ENCODE results near the gene PSD2. TPM values are rescaled to one million over a fixed set of nuclear protein-coding genes. Genes with fewer than 3 reads are reported as not detected.

The PSD2 gene
- total RNA-seq, 2 experiments from 2014 or later: not detected

DNA sequence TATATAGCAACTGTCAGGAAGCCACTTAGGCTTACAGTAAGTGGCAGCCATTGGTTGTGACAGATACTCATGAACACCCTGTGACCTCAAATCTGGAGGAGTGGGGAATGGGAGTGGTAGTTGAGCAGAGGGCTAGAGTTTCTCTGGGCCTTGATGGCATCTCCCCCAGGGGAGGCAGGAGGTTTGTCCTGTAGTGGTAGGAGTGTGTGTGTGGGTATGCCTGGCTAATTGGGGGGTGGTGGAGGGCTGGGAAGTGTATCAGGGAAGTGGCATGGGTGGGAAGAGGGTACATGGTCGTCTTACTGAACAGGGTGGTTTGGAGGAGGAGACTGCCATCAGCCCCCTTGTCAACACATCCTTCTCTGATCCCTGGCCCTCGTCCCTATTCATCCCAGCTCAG lies 71.5 kb downstream of the PSD2 start:
- H3K36me3 Mint-ChIP-seq (ENCODE audit: low read depth): no peaks in the 10 kb centered on the region
- H3K27ac Mint-ChIP-seq: no peak overlapping the region
- CTCF ChIA-PET: interaction anchor here (0.7 to 1.8 kb wide), 2 partner anchors 9 to 92 kb away, joined by 3 to 7 read pairs; no protein-coding TSS in a partner anchor
- H3K4me1 Mint-ChIP-seq: no peaks in the 10 kb centered on the region
- no peaks in the 10 kb centered on the region for H3K9me3 Mint-ChIP-seq
- DNase-seq: no peak
- H3K27me3 Mint-ChIP-seq: peaks cover 13% of the 10 kb centered on the region
- no peak overlapping the region for H3K4me3 Mint-ChIP-seq
- POLR2A ChIA-PET: no interaction called here

- H3K27ac Mint-ChIP-seq: no peak overlapping the region
- H3K4me1 Mint-ChIP-seq: no peaks in the 10 kb centered on the region
- POLR2A ChIA-PET: interaction anchor here (0.6 kb wide), 1 partner anchor 37 kb away, joined by 3 read pairs; no protein-coding TSS in a partner anchor
- CTCF ChIA-PET: interaction anchor here (1.8 kb wide), 1 partner anchor 92 kb away, joined by 7 read pairs; no protein-coding TSS in a partner anchor
- H3K4me3 Mint-ChIP-seq: no peak overlapping the region
- H3K9me3 Mint-ChIP-seq: no peaks in the 10 kb centered on the region
- no peak for DNase-seq
- H3K27me3 Mint-ChIP-seq: peaks cover 13% of the 10 kb centered on the region
- H3K36me3 Mint-ChIP-seq (ENCODE audit: low read depth): no peaks in the 10 kb centered on the region
Observed at GRCh38 chr5:139867581-139867980, 72.0 kb downstream of the PSD2 start.

DNA sequence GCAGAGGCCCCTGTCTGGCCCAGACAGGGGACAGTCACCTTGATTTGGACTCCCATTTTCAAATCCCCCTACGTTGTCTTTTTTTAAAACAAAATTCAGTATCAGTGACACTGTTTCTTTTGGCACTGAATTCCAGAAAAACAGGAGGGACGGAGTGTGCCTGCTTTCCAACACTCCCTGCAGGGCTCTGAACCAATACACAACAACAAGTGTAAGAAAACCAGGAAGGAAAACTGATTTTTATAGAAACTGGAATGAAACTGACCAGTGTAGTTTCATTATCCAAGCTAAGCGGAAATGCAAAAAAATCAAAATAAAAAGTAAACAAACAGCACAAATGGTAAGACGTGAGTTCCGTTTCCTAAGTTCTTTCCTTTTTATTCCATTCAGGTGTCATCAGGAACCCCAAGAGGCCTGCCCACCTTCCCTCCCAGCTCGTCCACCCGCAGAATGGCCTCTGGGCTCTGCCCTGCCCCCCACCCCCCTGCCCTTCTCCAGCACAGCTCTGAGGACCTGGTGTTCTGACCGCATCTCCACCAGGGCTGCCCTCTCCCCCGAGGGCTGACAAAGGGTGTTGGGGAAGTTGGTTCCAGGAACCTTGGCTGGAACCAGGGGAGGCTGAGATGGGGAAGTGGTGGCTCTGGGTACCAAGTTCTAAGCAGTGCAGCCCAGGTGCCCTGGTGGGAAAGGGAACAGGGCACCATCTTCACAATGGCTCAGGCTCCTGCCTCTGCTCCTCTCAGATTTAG lies 73.6 kb downstream of the PSD2 start:
- DNase-seq: no peak
- H3K27me3 Mint-ChIP-seq: peaks cover 15% of the 10 kb centered on the region
- no peak overlapping the region for H3K27ac Mint-ChIP-seq
- no peaks in the 10 kb centered on the region for H3K4me1 Mint-ChIP-seq
- POLR2A ChIA-PET: no interaction called here
- no peaks in the 10 kb centered on the region for H3K36me3 Mint-ChIP-seq (ENCODE audit: low read depth)
- H3K9me3 Mint-ChIP-seq: no peaks in the 10 kb centered on the region
- CTCF ChIA-PET: no interaction called here
- no peak overlapping the region for H3K4me3 Mint-ChIP-seq

GRCh38 chr5:139870677-139871076 lies 75.1 kb downstream of the PSD2 start:
- H3K4me1 Mint-ChIP-seq: no peaks in the 10 kb centered on the region
- peaks cover 20% of the 10 kb centered on the region for H3K27me3 Mint-ChIP-seq
- ChIA-PET POLR2A (no interaction called here), CTCF (no interaction called here)
- H3K9me3 Mint-ChIP-seq: no peaks in the 10 kb centered on the region
- no peak for DNase-seq
- H3K4me3 Mint-ChIP-seq: no peak overlapping the region
- no peak overlapping the region for H3K27ac Mint-ChIP-seq
- no peaks in the 10 kb centered on the region for H3K36me3 Mint-ChIP-seq (ENCODE audit: low read depth)

DNA sequence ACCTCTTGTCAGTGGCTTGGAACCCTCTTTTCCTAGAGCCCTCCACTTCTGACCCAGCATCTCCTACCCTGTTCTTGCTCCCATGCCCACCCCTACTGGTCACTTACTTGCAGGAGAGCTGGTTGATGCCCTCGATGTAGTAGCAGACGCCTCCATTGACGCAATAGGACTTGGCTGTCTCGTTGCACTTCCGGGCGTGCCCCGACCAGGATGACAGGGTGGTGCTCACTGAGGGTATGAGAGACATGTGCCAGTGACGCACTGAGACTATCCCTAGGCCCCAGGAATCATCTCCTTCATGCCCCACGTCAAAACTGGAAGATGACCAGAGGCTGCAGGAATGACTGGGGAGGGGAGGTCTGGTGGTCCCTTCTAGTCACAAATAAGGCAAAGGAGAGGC lies 76.0 kb downstream of the PSD2 start:
- Mint-ChIP-seq H3K27ac (no peak overlapping the region), H3K36me3 (ENCODE audit: low read depth) (no peaks in the 10 kb centered on the region), H3K4me1 (peaks cover under 1% of the 10 kb centered on the region), H3K9me3 (no peaks in the 10 kb centered on the region), H3K4me3 (no peak overlapping the region), H3K27me3 (peaks cover 20% of the 10 kb centered on the region)
- ChIA-PET CTCF (interaction anchor here (1.1 kb wide), 1 partner anchor 84 kb away, joined by 3 read pairs; no protein-coding TSS in a partner anchor), POLR2A (no interaction called here)
- no peak for DNase-seq

DNA sequence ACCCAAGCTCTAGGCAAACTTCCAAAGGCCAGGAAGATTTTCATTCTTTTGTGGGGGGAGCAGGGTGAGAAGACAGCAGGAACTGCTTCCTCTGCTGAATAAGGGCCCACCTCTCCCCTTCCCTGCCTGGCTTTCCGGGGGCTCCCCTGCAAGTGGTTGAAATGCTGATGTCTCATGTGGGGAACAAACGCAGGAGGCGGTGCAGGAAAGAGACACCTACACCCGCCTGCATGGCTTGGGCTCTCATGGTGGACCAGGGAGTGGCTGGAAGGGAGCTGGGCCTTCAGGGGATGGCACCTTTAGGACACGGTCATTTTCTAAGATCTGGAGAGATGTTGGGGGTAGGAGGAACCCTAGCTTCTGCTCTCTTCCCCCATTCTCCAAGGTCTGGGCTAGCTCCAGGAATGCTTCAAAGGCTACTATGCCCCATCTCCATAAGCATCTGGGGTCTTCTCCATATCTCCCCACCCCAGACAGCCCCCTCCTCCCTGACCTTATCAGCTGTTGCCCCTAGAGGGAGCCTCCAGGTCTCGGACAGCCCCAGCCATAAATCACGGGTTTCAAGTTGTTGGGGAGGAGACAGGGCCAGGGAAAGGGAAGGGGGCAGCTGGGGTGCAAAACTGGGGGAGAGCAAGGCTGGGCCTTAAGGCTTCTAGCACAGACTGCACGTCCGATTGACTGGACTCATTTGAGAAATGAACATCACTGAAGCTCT lies 76.6 kb downstream of the PSD2 start:
- no peak overlapping the region for H3K4me3 Mint-ChIP-seq
- peaks cover 17% of the 10 kb centered on the region for H3K27me3 Mint-ChIP-seq
- no peaks in the 10 kb centered on the region for H3K36me3 Mint-ChIP-seq (ENCODE audit: low read depth)
- POLR2A ChIA-PET: no interaction called here
- H3K9me3 Mint-ChIP-seq: no peaks in the 10 kb centered on the region
- no peak for DNase-seq
- peaks cover 5% of the 10 kb centered on the region for H3K4me1 Mint-ChIP-seq
- no peak overlapping the region for H3K27ac Mint-ChIP-seq
- CTCF ChIA-PET: interaction anchor here (0.8 to 1.1 kb wide), 2 partner anchors 85 to 97 kb away, joined by 3 to 4 read pairs; no protein-coding TSS in a partner anchor

- peaks cover 7% of the 10 kb centered on the region for H3K4me1 Mint-ChIP-seq
- H3K9me3 Mint-ChIP-seq: no peaks in the 10 kb centered on the region
- H3K27ac Mint-ChIP-seq: no peak overlapping the region
- H3K27me3 Mint-ChIP-seq: peaks cover 16% of the 10 kb centered on the region
- ChIA-PET POLR2A (no interaction called here), CTCF (interaction anchor here (0.8 to 1.1 kb wide), 2 partner anchors 86 to 96 kb away, joined by 3 to 4 read pairs; no protein-coding TSS in a partner anchor)
- H3K36me3 Mint-ChIP-seq (ENCODE audit: low read depth): no peaks in the 10 kb centered on the region
- H3K4me3 Mint-ChIP-seq: no peak overlapping the region
- no peak for DNase-seq
Observed at GRCh38 chr5:139872851-139873794, 77.5 kb downstream of the PSD2 start.

DNA sequence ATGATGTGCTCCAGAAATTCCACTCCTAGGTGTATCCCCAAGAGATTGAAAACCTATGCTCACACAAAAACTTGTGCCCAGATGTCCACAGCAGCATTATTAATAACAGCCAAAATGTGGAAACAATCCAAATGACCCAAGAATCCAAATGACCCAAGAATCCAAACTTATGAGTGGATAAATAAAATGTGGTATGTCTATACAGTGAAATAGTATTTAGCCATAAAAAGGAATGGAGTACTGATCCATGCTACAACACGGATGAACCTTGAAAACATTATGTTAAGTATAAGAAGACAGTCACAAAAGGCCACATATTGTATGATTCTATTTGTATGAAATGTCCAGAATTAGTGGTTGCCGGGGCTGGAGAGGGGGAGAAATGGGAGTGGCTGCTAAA lies 80.3 kb downstream of the PSD2 start:
- H3K9me3 Mint-ChIP-seq: no peaks in the 10 kb centered on the region
- POLR2A ChIA-PET: no interaction called here
- H3K36me3 Mint-ChIP-seq (ENCODE audit: low read depth): no peaks in the 10 kb centered on the region
- H3K4me1 Mint-ChIP-seq: peaks cover 7% of the 10 kb centered on the region
- no peak overlapping the region for H3K27ac Mint-ChIP-seq
- H3K27me3 Mint-ChIP-seq: peaks cover 14% of the 10 kb centered on the region
- H3K4me3 Mint-ChIP-seq: no peak overlapping the region
- no peak for DNase-seq
- CTCF ChIA-PET: no interaction called here

DNA sequence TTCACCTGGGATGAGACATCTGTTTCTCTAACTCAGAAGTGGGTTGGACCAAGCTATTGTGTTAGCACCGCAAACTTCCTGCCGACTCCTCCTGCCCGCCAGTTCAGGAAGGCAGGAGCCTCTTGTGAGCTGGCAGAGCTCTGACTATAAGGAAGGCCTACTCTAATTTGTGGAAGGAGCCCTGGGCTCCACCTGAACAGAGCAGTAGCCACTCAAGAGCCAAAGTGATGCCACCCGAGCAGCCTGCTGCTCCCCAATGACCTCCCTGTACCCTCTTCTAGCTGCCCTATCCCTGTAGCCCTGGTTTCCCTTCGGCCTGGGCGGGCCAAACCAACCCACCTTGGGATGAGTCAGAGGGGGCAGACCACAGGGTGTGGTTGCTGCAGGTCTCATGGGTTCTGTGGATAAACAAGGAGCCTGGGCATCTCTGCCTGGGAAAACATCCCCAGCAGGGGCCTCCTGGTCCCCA lies 81.6 kb downstream of the PSD2 start:
- no peak for DNase-seq
- H3K4me3 Mint-ChIP-seq: no peak overlapping the region
- H3K4me1 Mint-ChIP-seq: peaks cover 7% of the 10 kb centered on the region
- ChIA-PET POLR2A (no interaction called here), CTCF (interaction anchor here (1.1 to 1.3 kb wide), 2 partner anchors 14 to 90 kb away, joined by 3 read pairs; no protein-coding TSS in a partner anchor)
- no peaks in the 10 kb centered on the region for H3K9me3 Mint-ChIP-seq
- no peaks in the 10 kb centered on the region for H3K36me3 Mint-ChIP-seq (ENCODE audit: low read depth)
- H3K27ac Mint-ChIP-seq: no peak overlapping the region
- H3K27me3 Mint-ChIP-seq: peaks cover 14% of the 10 kb centered on the region

- H3K27ac Mint-ChIP-seq: no peak overlapping the region
- POLR2A ChIA-PET: no interaction called here
- no peaks in the 10 kb centered on the region for H3K9me3 Mint-ChIP-seq
- no peak for DNase-seq
- H3K4me1 Mint-ChIP-seq: peaks cover 7% of the 10 kb centered on the region
- no peaks in the 10 kb centered on the region for H3K36me3 Mint-ChIP-seq (ENCODE audit: low read depth)
- CTCF ChIA-PET: no interaction called here
- H3K4me3 Mint-ChIP-seq: no peak overlapping the region
- H3K27me3 Mint-ChIP-seq: peaks cover 14% of the 10 kb centered on the region
Observed at GRCh38 chr5:139878093-139878492, 82.5 kb downstream of the PSD2 start.

DNA sequence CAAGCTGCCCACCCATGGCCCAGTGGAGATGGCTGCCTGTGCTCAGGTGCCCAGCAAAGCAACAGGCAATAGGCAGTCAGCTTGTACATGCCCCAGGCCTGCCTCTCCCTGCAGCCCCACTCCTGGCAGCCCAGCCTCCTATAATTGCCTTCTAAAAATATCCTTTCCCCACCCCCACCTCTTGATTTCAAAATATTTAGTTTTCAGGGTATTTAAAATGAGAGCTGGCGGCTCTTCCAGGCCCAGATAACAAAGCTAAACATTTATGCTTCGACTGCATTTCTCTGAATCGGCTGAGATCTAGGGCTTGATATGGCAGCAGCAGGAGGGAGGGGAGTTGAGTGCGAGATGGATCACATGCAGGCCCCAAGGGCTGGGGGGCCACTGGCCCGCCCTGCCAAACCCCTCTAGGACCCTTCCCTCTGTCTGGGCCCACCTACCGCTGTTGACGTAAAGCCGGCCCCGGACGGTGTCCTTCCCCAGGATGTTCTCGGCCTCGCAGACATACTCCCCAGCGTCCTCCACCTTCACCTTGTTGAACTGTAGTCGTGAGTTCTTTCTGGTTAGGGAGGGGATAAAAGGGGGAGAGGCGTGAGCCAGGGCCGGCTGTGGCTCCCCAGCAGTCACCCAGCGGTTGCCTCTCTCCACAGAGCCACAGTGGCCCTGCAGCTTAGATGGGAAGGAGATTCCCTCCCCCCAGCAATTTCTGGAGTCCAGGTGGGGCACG lies 85.0 kb downstream of the PSD2 start:
- CTCF ChIA-PET: interaction anchor here (0.9 kb wide), 1 partner anchor 88 kb away, joined by 3 read pairs; no protein-coding TSS in a partner anchor
- no peaks in the 10 kb centered on the region for H3K9me3 Mint-ChIP-seq
- no peak overlapping the region for H3K27ac Mint-ChIP-seq
- no peak overlapping the region for H3K4me3 Mint-ChIP-seq
- no peak for DNase-seq
- no peaks in the 10 kb centered on the region for H3K36me3 Mint-ChIP-seq (ENCODE audit: low read depth)
- POLR2A ChIA-PET: no interaction called here
- peaks cover 4% of the 10 kb centered on the region for H3K27me3 Mint-ChIP-seq
- H3K4me1 Mint-ChIP-seq: peaks cover 7% of the 10 kb centered on the region

- Mint-ChIP-seq H3K36me3 (ENCODE audit: low read depth) (no peaks in the 10 kb centered on the region), H3K4me3 (no peak overlapping the region), H3K9me3 (no peaks in the 10 kb centered on the region), H3K27me3 (peaks cover 3% of the 10 kb centered on the region), H3K4me1 (peaks cover 7% of the 10 kb centered on the region), H3K27ac (no peak overlapping the region)
- no peak for DNase-seq
- ChIA-PET CTCF (interaction anchor here (1.0 kb wide), 1 partner anchor 87 kb away, joined by 3 read pairs; no protein-coding TSS in a partner anchor), POLR2A (no interaction called here)
Observed at GRCh38 chr5:139881143-139881733, 85.6 kb downstream of the PSD2 start.

Measured in activated CD4-positive, alpha-beta memory T cell treated with anti-CD3 and anti-CD28 coated beads, Interleukin-2, amount 10 ng/mL, durations not matched to agents 7 days and 5 days (primary cell).